Anterior cingulate cortex (tissue), 58 donors: ENCODE results near the gene CLASP1.
A peak's percentile ranks its signal among the peaks of the same experiment; 100 is the strongest.
"Not testable (repeated sequence)": the region's sequence is repeated elsewhere in the genome, so short reads cannot be mapped to it uniquely, and the experiment has no call there.

Source experiments
- DNase-seq, 58 donors: peaks; one replicate each; lab custom pipeline; 2025; lab: John Stamatoyannopoulos, UW

The CLASP1 gene

DNA sequence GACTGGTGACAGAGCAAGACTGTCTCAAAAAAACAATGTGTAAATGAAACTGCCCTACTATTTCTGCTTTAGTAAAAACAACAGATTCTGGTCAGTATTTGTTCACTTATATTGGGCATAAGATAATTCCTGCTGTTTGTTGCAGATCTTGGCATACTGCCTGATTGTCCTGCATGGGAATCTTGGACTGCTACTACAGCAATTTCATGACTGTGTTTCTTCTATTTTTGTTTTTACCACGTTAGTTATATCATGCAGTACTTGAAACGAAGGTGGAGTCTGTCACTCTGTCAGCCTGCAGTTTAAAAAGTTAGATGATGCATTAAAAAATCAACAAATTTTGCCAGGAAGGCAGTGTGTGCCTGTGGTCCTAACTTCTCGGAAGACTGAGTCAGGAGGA is 14.2 kb upstream of the CLASP1 start:
- no peak for DNase-seq

- no peak for DNase-seq
Measured at GRCh38 chr2:121662656-121663055, 13.4 kb upstream of the CLASP1 start.

- no peak for DNase-seq
Measured at GRCh38 chr2:121659933-121660332, 10.7 kb upstream of the CLASP1 start.

GRCh38 chr2:121658393-121658792 is 9.1 kb upstream of the CLASP1 start:
- not testable (repeated sequence) for DNase-seq

GRCh38 chr2:121653035-121653434 is 3.8 kb upstream of the CLASP1 start:
- no peak for DNase-seq

- peak in 4 of 58 donors; percentile 17 to 37 (median 24) for DNase-seq
Measured at GRCh38 chr2:121650315-121650930, 1.2 kb upstream of the CLASP1 start.

- peak; percentile 64 to 97 (median 93) for DNase-seq
Measured at GRCh38 chr2:121649596-121650314, 493 bp upstream of the CLASP1 start.

- peak in 50 of 58 donors; percentile 28 to 81 (median 58) for DNase-seq
Measured at GRCh38 chr2:121648206-121649148, 785 bp downstream of the CLASP1 start.

DNA sequence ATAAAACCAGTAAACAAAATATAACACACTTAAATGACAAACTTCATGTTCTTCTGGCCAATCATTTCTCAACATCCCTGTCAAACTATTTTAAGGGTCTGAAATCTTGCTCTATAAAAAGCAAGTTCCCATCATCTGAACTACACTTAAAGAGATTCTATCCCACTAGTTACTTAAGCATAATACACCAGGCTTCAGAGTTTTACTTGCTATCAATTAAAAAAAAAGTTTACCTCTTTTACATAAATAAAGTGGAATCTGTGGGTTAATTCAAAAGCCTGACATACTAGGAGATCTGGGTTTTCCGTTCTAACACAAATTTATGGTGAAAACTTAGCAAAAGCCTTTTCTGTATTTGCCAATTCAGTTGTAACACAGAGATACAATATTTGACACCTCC is 1.9 kb downstream of the CLASP1 start:
- no peak for DNase-seq

DNA sequence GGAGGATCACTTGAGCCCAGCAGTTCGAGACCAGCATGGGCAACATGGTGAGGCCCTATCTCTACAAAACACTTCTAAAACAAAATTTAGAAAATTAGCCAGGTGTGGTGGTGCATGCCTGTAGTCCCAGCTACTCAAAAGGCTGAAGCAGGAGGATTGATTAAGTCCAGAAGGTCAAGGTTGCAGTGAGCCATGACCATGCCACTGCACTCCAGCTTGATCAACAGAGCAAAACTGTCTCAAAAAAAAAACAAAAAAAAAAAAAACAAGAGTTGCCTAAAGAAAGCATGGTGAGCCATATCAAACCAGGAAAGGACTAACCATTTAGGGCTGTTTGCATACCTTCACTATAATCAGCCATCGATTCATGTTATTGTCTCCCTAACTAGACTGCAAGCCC is 4.5 kb downstream of the CLASP1 start:
- DNase-seq, result no peak

- DNase-seq, result no peak
Measured at GRCh38 chr2:121643877-121644276, 5.4 kb downstream of the CLASP1 start.

- DNase-seq, result no peak
Measured at GRCh38 chr2:121640380-121641316, 8.6 kb downstream of the CLASP1 start.

DNA sequence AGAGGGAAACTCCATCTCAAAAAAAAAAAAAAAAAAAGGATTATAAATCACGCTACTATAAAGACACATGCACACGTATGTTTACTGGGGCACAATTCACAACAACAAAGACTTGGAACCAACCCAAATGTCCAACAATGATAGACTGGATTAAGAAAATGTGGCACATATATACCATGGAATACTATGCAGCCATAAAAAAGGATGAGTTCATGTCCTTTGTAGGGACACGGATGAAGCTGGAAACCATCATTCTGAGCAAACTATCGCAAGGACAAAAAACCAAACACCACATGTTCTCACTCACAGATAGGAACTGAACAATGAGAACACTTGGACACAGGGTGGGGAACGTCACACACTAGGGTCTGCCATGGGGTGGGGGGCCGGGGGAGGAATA is 9.4 kb downstream of the CLASP1 start:
- DNase-seq, result not testable (repeated sequence)

- no peak for DNase-seq
Measured at GRCh38 chr2:121638333-121638732, 10.9 kb downstream of the CLASP1 start.

GRCh38 chr2:121635371-121635770 is 13.9 kb downstream of the CLASP1 start:
- no peak for DNase-seq

DNA sequence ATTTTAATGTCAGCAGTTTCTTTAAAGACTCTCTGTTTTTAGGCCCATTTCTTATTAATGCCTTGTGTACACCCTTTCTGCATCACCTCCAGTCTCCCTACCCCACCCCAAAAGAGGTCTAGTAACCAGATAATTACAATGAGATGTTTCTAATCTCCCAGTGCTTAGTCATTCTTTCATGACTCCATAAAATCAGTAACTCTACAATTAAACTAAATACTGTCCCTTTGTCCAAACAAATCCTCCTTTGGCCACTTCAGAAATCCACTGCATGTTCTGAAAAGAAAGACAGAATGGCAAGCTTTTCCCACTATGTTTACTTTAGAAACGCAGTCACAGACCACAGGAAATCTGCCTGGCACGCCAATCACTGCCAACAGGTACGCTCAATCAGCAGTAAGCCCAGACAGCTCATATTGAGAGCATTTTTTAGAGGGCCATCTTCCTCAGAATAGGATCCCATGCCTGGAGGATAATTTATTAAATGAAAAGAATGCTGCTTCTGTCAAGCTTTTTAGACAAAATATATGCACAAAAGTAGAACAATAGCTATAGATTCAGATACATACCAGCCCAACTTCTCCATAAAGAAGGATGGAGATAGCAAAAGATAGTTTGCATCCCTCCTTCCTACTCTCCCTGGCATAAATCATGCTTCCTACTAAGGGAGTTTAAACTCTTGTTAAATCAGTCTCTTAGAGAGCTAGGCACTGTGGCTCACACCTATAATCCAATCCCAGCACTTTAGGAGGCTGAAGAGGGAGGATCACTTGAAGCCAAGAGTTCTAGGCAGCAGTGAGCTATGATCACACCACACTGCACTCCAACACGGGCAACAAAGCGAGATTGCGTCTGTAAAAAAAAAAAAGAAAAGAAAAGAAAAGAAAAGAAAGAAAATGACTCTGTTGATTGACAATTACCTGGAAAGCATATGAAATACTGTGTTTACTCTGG is 14.6 kb downstream of the CLASP1 start:
- no peak for DNase-seq

DNA sequence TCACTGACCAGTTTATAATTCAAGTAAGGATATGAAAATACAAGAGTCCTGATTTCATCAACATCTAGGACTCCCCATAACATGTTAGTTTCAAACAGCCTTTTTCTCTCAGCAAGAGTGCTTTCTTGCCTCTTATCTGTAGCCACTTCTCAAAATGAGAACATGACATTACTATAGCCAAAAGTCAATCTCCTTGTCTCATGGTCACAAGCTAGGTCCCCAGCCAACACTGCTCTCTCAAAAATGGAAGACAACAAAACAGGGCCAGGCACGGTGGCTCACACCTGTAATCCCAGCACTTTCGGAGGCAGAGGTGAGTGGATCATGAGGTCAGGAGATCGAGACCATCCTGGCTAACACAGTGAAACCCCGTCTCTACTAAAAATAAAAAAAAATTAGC is 15.8 kb downstream of the CLASP1 start:
- no peak for DNase-seq

GRCh38 chr2:121627525-121628050 is 21.7 kb downstream of the CLASP1 start:
- no peak for DNase-seq
